Astrocyte of the spinal cord (primary cell): ENCODE measurements around the gene SNAP23.

Source experiments
- DNase-seq: peaks from one replicate; pipeline ENCODE4 v3.0.0; 2011; ENCODE audit warnings: low read depth, low spot score
- H3K4me3 ChIP-seq: 2 replicates; pipeline ENCODE4 v1.5.1; 2011; ENCODE audit warnings: low read depth, mild to moderate bottlenecking, low read length, moderate library complexity
- in situ Hi-C: cut with HindIII; loops from 2 replicates; pipeline ENCODE4 v1.10.0; 2017; ENCODE audit warnings: low sequenced_read_pairs
- TF ChIP-seq, protein P1 (sequence below): IDR thresholded peaks from 2 replicates; pipeline ENCODE4 v1.5.1; 2012; ENCODE audit warnings: low read depth, mild to moderate bottlenecking, low read length, inconsistent platforms

SNAP23 gene

GRCh38 chr15:42474827-42475226 lies 20.6 kb upstream of the SNAP23 start:
- H3K4me3 ChIP-seq, result no peak overlapping the region
- no peak for DNase-seq
- TF ChIP-seq, protein P1, sequence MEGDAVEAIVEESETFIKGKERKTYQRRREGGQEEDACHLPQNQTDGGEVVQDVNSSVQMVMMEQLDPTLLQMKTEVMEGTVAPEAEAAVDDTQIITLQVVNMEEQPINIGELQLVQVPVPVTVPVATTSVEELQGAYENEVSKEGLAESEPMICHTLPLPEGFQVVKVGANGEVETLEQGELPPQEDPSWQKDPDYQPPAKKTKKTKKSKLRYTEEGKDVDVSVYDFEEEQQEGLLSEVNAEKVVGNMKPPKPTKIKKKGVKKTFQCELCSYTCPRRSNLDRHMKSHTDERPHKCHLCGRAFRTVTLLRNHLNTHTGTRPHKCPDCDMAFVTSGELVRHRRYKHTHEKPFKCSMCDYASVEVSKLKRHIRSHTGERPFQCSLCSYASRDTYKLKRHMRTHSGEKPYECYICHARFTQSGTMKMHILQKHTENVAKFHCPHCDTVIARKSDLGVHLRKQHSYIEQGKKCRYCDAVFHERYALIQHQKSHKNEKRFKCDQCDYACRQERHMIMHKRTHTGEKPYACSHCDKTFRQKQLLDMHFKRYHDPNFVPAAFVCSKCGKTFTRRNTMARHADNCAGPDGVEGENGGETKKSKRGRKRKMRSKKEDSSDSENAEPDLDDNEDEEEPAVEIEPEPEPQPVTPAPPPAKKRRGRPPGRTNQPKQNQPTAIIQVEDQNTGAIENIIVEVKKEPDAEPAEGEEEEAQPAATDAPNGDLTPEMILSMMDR, result no peak
- in situ Hi-C loops, result no loop called here

- in situ Hi-C loops, result no loop called here
- no peak for DNase-seq
- H3K4me3 ChIP-seq, result no peak overlapping the region
- TF ChIP-seq, protein P1, result no peak
These were observed 12.7 kb upstream of the SNAP23 start for GRCh38 chr15:42482701-42483100.

- in situ Hi-C loops, result no loop called here
- H3K4me3 ChIP-seq, result no peak overlapping the region
- no peak for DNase-seq
- TF ChIP-seq, protein P1, result no peak
These were observed 11.8 kb upstream of the SNAP23 start for GRCh38 chr15:42483677-42484076.

DNA sequence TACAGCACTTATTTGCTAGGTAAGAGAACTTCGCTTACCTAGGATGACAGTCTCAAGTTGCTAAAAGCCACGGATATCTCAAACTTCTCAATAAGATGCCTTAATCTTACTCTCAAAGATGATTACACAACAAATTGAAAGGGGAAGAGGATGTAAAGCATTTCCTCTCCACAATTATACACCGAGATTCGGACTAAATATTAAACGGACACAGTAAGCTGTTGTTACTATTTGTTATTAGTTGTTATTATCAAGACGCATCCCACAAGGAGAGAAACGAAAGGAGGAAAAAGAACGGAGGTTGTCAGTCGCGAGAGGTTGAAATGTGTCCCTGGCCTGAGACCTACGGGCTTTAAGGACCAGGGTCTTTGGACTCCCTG lies 5.2 kb upstream of the SNAP23 start:
- peak; percentile 29 for DNase-seq
- in situ Hi-C loops, result no loop called here
- peak overlapping the region; percentile 98 for H3K4me3 ChIP-seq
- TF ChIP-seq, protein P1, result no peak

DNA sequence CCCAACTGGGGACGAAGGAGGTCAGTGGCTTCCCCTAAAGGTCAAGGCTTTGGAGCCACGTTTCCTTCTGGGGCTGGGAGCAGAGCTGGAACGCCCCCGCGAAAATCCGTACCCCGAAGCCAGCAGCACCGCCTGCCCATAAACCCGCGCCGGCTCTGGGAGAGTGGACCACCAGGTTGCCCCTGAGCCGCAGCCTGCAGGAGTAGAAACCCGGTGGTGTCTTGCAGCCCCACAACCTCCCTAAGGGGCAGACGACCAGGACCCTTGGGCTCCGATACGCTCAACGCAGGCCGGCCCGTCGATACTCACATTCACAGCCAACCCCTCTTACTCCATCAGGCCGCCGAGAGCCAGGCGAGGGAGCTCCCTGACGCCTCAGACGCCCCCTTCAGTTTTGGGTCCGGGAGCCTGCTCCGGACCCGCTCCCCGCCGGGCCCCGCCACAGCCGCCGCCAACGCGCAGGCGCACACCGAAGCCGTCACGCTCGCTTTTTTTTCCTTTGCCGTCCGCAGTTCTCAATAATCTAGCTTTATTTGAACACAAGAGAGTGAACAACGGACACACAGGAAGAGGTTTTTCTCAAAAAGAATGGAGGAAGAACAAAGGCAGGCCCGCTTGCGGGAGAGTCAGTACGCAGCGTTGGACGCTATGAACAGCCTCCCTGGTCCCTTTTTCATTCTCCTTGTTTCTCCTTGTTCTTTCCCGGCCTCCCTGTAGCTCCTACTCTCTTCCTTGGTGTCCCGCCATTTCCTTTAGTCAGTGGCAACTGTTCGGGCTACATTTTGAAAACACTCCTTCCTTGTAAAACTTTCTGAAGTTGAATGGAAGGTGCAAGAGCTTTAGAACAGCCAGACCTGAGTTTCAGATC lies 4.5 kb upstream of the SNAP23 start, which contains the start of gene ZNF106:
ZNF106 (minus strand) TSS at position 471 of the 868 bp plus-strand sequence. CDS start 18,852 bp downstream, outside the sequence.
- in situ Hi-C loops, result no loop called here
- peak within 1 kb of the TSS; percentile 98 for H3K4me3 ChIP-seq
- TF ChIP-seq, protein P1, result no peak
- peak; percentile 89 for DNase-seq

GRCh38 chr15:42491539-42492225 lies 3.8 kb upstream of the SNAP23 start:
- peak overlapping the region; percentile 98 for H3K4me3 ChIP-seq
- in situ Hi-C loops, result no loop called here
- TF ChIP-seq, protein P1, result no peak
- peak; percentile 63 for DNase-seq
